Activated T-cell treated with anti-CD3 and anti-CD28 coated beads, Interleukin-2, amount 50 U/mL, for 24 hours (primary cell): Measurements from ENCODE around the gene SOWAHD.
"Not testable (repeated sequence)": the region's sequence is repeated elsewhere in the genome, so short reads cannot be mapped to it uniquely, and the experiment has no call there.

Experiments
- DNase-seq: peaks from one replicate; pipeline ENCODE4 v3.0.0-alpha.2; 2020
- H3K27ac Mint-ChIP-seq: 2 replicates; pipeline ENCODE4 v1.8.0; 2020; ENCODE audit warnings: mild to moderate bottlenecking, mixed read lengths
- H3K27me3 Mint-ChIP-seq: 2 replicates; pipeline ENCODE4 v1.8.0; 2020; ENCODE audit warnings: mixed read lengths
- H3K36me3 Mint-ChIP-seq: 2 replicates; pipeline ENCODE4 v1.8.0; 2020; ENCODE audit warnings: low read depth, mixed read lengths
- H3K4me1 Mint-ChIP-seq: 2 replicates; pipeline ENCODE4 v1.8.0; 2020; ENCODE audit warnings: low read depth, mixed read lengths
- H3K4me3 Mint-ChIP-seq: 2 replicates; pipeline ENCODE4 v1.8.0; 2020; ENCODE audit warnings: mild to moderate bottlenecking, moderate library complexity, mixed read lengths
- H3K9me3 Mint-ChIP-seq: 2 replicates; pipeline ENCODE4 v1.8.0; 2020; ENCODE audit warnings: mixed read lengths

Gene SOWAHD

GRCh38 chrX:119750751-119751150 lies 7.6 kb upstream of the SOWAHD start:
- not testable (repeated sequence) for H3K36me3 Mint-ChIP-seq, H3K27me3 Mint-ChIP-seq, DNase-seq, H3K4me3 Mint-ChIP-seq, H3K9me3 Mint-ChIP-seq, H3K27ac Mint-ChIP-seq
- H3K4me1 Mint-ChIP-seq: peaks cover 26% of the 10 kb centered on the region

GRCh38 chrX:119753001-119753400 lies 5.4 kb upstream of the SOWAHD start:
- DNase-seq: no peak
- H3K27me3 Mint-ChIP-seq: peaks cover 8% of the 10 kb centered on the region
- H3K27ac Mint-ChIP-seq: peak overlapping the region; percentile 93
- H3K4me3 Mint-ChIP-seq: no peak overlapping the region
- H3K4me1 Mint-ChIP-seq: peaks cover 48% of the 10 kb centered on the region
- no peaks in the 10 kb centered on the region for H3K36me3 Mint-ChIP-seq
- no peaks in the 10 kb centered on the region for H3K9me3 Mint-ChIP-seq

GRCh38 chrX:119753639-119754257 lies 4.6 kb upstream of the SOWAHD start:
- H3K36me3 Mint-ChIP-seq: no peaks in the 10 kb centered on the region
- peak overlapping the region; percentile 32 for H3K4me3 Mint-ChIP-seq
- no peaks in the 10 kb centered on the region for H3K9me3 Mint-ChIP-seq
- peaks cover 8% of the 10 kb centered on the region for H3K27me3 Mint-ChIP-seq
- DNase-seq: no peak
- H3K27ac Mint-ChIP-seq: peak overlapping the region; percentile 93
- peaks cover 48% of the 10 kb centered on the region for H3K4me1 Mint-ChIP-seq

- peak overlapping the region; percentile 60 for H3K4me3 Mint-ChIP-seq
- H3K4me1 Mint-ChIP-seq: peaks cover 54% of the 10 kb centered on the region
- H3K27ac Mint-ChIP-seq: peak overlapping the region; percentile 93
- no peaks in the 10 kb centered on the region for H3K9me3 Mint-ChIP-seq
- peaks cover 17% of the 10 kb centered on the region for H3K27me3 Mint-ChIP-seq
- peak; percentile 61 for DNase-seq
- H3K36me3 Mint-ChIP-seq: no peaks in the 10 kb centered on the region
These were observed 2.3 kb upstream of the SOWAHD start for GRCh38 chrX:119755981-119756533.

- Mint-ChIP-seq H3K27ac (peak overlapping the region; percentile 93), H3K36me3 (no peaks in the 10 kb centered on the region), H3K4me1 (peaks cover 54% of the 10 kb centered on the region), H3K27me3 (peaks cover 17% of the 10 kb centered on the region), H3K4me3 (peak overlapping the region; percentile 67), H3K9me3 (no peaks in the 10 kb centered on the region)
- DNase-seq: no peak
These were observed 1.3 kb upstream of the SOWAHD start for GRCh38 chrX:119756926-119757635.

GRCh38 chrX:119757646-119757978 lies 776 bp upstream of the SOWAHD start:
- no peak for DNase-seq
- H3K4me3 Mint-ChIP-seq: peak overlapping the region; percentile 67
- H3K27ac Mint-ChIP-seq: peak overlapping the region; percentile 26
- H3K27me3 Mint-ChIP-seq: peaks cover 17% of the 10 kb centered on the region
- H3K4me1 Mint-ChIP-seq: peaks cover 55% of the 10 kb centered on the region
- H3K36me3 Mint-ChIP-seq: no peaks in the 10 kb centered on the region
- no peaks in the 10 kb centered on the region for H3K9me3 Mint-ChIP-seq

- no peak overlapping the region for H3K27ac Mint-ChIP-seq
These were observed 401 bp downstream of the SOWAHD start for GRCh38 chrX:119758731-119759247.

GRCh38 chrX:119759248-119759766 lies 919 bp downstream of the SOWAHD start:
- no peaks in the 10 kb centered on the region for H3K36me3 Mint-ChIP-seq
- H3K9me3 Mint-ChIP-seq: no peaks in the 10 kb centered on the region
- no peak overlapping the region for H3K4me3 Mint-ChIP-seq
- no peak overlapping the region for H3K27ac Mint-ChIP-seq
- H3K27me3 Mint-ChIP-seq: peaks cover 17% of the 10 kb centered on the region
- peaks cover 50% of the 10 kb centered on the region for H3K4me1 Mint-ChIP-seq
- DNase-seq: no peak

More at GRCh38 chrX:119758731-119759247, 401 bp downstream of the SOWAHD start:
- no peaks in the 10 kb centered on the region for H3K9me3 Mint-ChIP-seq
- H3K27me3 Mint-ChIP-seq: peaks cover 17% of the 10 kb centered on the region
- peaks cover 55% of the 10 kb centered on the region for H3K4me1 Mint-ChIP-seq
- no peak for DNase-seq
- H3K36me3 Mint-ChIP-seq: no peaks in the 10 kb centered on the region
- H3K4me3 Mint-ChIP-seq: peak overlapping the region; percentile 60

- Mint-ChIP-seq H3K4me1 (peaks cover 40% of the 10 kb centered on the region), H3K4me3 (no peak overlapping the region), H3K27me3 (peaks cover 17% of the 10 kb centered on the region), H3K36me3 (no peaks in the 10 kb centered on the region), H3K9me3 (no peaks in the 10 kb centered on the region), H3K27ac (no peak overlapping the region)
- DNase-seq: no peak
These were observed 1.9 kb downstream of the SOWAHD start for GRCh38 chrX:119760026-119760877.

GRCh38 chrX:119762718-119763117 lies 4.3 kb downstream of the SOWAHD start:
- H3K27ac Mint-ChIP-seq: no peak overlapping the region
- peaks cover 16% of the 10 kb centered on the region for H3K4me1 Mint-ChIP-seq
- H3K9me3 Mint-ChIP-seq: no peaks in the 10 kb centered on the region
- DNase-seq: no peak
- no peak overlapping the region for H3K4me3 Mint-ChIP-seq
- H3K36me3 Mint-ChIP-seq: no peaks in the 10 kb centered on the region
- peaks cover 10% of the 10 kb centered on the region for H3K27me3 Mint-ChIP-seq

GRCh38 chrX:119763181-119763580 lies 4.8 kb downstream of the SOWAHD start:
- Mint-ChIP-seq H3K27me3 (peaks cover 8% of the 10 kb centered on the region), H3K4me1 (peaks cover 13% of the 10 kb centered on the region), H3K27ac (no peak overlapping the region), H3K36me3 (no peaks in the 10 kb centered on the region), H3K9me3 (no peaks in the 10 kb centered on the region), H3K4me3 (no peak overlapping the region)
- DNase-seq: no peak

GRCh38 chrX:119763836-119764387 lies 5.5 kb downstream of the SOWAHD start:
- Mint-ChIP-seq H3K4me1 (peaks cover 13% of the 10 kb centered on the region), H3K4me3 (no peak overlapping the region), H3K27me3 (peaks cover 8% of the 10 kb centered on the region), H3K9me3 (no peaks in the 10 kb centered on the region), H3K27ac (no peak overlapping the region), H3K36me3 (peaks cover 2% of the 10 kb centered on the region)
- DNase-seq: no peak

- H3K27ac Mint-ChIP-seq, H3K27me3 Mint-ChIP-seq, H3K4me3 Mint-ChIP-seq, DNase-seq, H3K4me1 Mint-ChIP-seq, H3K9me3 Mint-ChIP-seq: not testable (repeated sequence)
- peaks cover 12% of the 10 kb centered on the region for H3K36me3 Mint-ChIP-seq
These were observed 10.0 kb downstream of the SOWAHD start for GRCh38 chrX:119768436-119768835.

GRCh38 chrX:119769388-119769787 lies 11.0 kb downstream of the SOWAHD start:
- not testable (repeated sequence) for H3K27ac Mint-ChIP-seq, H3K4me1 Mint-ChIP-seq, H3K9me3 Mint-ChIP-seq, H3K4me3 Mint-ChIP-seq, H3K27me3 Mint-ChIP-seq, DNase-seq
- peaks cover 12% of the 10 kb centered on the region for H3K36me3 Mint-ChIP-seq
